22Rv1 (cell line): ENCODE measurements around the gene PLIN3.

Experiments used
- ZFX ChIP-seq: fragments of 450-650 bp; IDR thresholded peaks from 2 replicates; pipeline ENCODE4 v1.6.1; 2017; ENCODE audit warnings: antibody characterized with exemption, borderline replicate concordance
- TF ChIP-seq, protein P1 (sequence below): fragments of 450-650 bp; IDR thresholded peaks from 2 replicates; pipeline ENCODE4 v1.5.1; 2017; ENCODE audit warnings: mild to moderate bottlenecking

DNA sequence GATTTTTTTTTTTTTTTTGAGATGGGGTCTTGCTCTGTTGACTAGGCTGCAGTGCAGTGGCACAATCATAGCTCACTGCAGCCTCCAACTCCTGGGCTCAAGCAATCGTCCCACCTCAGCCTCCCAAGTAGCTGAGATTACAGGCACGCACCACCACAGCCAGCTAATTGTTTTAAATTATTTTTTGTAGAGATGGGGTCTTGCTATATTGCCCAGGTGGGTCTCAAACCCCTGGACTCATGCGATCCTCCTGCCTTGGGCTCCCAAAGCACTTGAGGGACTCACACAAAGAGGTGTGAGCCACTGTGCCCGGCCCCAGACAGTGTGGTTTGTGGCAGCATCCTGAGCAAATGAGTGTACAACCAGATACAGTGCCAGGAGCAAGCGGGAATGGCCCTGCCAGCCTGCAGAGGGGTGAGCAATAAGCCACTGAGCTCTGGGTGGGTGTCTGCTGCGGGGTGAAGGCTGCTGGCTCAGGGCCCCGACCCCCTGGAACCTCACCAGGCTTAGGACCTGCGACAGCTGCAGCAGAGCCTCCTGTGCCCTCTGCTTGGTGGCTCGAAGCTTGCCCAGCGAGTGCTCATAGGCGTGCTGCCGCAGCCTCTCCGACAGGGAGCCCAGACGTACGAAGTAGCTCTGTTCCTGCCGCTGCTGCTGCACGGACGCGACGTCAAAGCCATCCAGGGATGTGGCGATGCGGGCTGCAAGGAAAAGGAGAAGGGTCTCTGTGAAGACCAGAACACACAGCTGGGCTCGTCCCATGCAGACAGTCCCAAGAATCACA is 20.1 kb downstream of the PLIN3 start:
- TF ChIP-seq, protein P1, sequence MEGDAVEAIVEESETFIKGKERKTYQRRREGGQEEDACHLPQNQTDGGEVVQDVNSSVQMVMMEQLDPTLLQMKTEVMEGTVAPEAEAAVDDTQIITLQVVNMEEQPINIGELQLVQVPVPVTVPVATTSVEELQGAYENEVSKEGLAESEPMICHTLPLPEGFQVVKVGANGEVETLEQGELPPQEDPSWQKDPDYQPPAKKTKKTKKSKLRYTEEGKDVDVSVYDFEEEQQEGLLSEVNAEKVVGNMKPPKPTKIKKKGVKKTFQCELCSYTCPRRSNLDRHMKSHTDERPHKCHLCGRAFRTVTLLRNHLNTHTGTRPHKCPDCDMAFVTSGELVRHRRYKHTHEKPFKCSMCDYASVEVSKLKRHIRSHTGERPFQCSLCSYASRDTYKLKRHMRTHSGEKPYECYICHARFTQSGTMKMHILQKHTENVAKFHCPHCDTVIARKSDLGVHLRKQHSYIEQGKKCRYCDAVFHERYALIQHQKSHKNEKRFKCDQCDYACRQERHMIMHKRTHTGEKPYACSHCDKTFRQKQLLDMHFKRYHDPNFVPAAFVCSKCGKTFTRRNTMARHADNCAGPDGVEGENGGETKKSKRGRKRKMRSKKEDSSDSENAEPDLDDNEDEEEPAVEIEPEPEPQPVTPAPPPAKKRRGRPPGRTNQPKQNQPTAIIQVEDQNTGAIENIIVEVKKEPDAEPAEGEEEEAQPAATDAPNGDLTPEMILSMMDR: no peak
- no peak for TF ChIP-seq ZFX
